Measurements from ENCODE around the gene PLCXD1.
"Not testable (repeated sequence)": the region's sequence is repeated elsewhere in the genome, so short reads cannot be mapped to it uniquely, and the experiment has no call there.

PLCXD1 gene

DNA sequence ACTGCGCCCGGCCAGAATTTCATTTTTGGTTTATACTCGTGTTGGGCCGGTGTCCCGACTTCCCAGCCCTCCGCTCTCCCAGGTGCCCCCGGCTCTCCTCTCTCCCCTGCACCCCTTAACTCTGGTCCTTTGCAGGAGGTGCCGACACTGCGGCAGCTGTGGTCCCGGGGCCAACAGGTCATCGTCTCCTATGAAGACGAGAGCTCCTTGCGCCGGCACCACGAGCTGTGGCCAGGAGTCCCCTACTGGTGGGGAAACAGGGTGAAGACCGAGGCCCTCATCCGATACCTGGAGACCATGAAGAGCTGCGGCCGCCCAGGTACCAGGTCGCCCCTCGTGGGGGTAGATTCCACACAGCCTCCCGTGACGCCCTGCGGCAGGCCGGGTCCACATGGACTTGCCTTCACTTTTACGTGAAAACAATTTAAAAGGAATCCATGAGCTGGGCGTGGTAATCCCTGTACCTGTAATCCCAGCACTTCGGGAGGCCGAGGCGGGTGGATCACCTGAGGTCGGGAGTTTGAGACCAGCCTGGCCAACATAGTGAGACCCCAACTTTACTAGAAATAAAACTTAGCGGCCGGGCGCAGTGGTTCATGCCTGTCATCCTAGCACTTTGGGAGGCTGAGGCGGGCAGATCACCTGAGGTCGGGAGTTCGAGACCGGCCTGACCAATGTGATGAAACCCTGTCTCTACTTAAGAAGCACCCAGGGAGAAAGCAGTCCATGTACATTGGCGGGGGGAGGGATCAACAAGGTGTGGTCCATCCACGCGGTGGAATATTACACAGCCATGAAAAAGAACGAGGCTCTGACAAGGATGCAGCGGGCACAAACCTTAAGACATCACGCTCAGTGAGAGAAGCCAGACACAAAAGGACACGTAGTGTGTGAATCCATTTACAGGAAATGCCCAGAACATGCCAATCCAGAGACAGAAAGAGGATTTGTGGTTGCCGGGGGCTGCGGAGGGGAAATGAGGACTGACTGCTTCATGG, 12.0 kb downstream of the PLCXD1 start:
- DNase-seq, result no peak

DNA sequence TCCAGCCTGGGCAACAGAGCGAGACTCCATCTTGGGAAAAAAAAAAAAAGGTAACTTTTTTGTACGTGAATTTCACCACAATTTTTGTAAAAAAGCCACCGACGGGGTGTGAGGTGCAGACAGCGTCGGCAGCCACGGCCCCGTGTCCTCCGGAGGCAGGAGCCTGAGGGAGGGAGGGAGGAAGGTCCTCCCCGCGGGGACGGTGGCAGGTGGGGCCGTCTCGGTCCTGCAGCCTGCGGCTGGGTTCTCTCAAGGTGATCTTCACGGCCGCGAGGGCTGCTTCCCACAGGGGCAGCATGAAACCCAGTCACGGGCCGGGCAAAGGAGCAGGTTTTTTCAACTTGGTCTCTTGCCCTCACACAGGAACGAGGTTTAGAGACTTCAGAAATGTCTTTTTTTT, 14.0 kb downstream of the PLCXD1 start:
- DNase-seq, result no peak

DNA sequence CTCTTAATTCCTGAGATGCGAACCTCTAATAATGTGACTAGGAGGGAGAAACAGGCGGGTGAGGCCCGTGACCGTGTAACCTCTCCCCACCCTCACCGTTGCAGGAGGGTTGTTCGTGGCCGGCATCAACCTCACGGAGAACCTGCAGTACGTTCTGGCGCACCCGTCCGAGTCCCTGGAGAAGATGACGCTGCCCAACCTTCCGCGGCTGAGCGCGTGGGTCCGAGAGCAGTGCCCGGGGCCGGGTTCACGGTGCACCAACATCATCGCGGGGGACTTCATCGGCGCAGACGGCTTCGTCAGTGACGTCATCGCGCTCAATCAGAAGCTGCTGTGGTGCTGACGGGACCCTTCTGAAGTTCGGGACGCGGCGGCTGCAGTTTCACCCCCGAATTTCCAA, 17.8 kb downstream of the PLCXD1 start:
- no peak for DNase-seq

DNA sequence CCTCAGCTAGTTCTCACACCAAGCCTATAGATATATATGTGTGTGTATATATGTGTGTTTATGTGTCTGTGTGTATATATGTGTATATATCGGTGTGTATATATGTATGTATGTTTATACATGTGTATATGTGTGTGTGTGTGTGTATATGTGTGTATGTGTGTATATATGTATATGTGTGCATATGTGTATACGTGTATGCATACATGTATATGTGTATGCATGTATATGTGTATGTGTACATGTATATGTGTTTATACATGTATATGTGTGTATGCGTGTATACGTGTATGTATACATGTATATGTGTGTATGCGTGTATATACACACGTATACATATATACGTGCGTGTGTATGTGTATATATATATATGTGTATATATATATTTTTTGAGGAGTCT, 19.2 kb downstream of the PLCXD1 start:
- DNase-seq, result no peak

DNA sequence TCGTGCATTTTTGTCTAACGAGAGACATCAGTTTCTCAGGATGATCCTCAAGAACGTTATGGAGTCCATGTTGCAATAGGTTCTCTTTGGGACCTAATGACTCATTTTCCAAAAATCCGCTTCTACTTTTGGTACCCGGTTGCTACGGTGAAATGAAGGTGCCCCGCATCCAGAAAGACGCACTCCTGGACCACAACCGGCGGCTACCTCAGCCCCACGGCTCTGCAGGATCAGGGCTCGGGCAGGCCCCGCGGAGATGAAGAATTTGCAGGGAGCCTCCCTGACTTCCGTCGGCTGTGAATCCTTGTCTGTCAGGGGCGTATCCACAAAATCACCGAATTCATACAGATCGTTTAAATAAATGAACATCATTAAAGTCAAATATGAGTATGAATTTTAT, 21.8 kb downstream of the PLCXD1 start:
- no peak for DNase-seq

DNA sequence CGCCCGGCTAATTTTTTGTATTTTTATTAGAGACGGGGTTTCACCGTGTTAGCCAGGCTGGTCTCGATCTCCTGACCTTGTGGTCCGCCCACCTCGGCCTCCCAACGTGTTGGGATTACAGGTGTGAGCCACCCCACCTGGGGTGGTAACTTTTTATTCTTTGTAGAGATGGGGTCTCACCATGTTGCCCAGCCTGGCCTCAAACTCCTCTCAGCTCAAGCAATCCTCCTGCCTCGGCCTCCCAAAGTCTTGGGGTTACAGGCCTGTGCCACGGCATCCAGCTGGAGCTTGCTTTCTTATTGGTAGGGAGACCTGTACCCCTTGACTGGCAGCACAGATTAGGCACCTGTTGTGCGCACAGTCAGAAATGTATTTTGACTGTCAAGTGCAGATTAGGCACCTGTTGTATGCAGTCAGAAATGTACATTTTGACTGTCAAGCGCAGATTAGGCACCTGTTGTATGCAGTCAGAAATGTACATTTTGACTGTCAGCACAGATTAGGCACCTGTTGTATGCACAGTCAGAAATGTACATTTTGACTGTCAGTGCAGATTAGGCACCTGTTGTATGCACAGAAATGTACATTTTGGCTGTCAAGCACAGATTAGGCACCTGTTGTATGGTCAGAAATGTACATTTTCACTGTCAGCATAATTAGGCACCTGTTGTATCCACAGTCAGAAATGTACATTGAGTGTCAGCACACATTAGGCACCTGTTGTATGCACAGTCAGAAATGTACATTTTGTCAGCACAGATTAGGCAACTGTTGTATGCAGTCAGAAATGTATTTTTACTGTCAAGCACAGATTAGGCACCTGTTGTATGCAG, 24.8 kb downstream of the PLCXD1 start:
- DNase-seq, result not testable (repeated sequence)

DNA sequence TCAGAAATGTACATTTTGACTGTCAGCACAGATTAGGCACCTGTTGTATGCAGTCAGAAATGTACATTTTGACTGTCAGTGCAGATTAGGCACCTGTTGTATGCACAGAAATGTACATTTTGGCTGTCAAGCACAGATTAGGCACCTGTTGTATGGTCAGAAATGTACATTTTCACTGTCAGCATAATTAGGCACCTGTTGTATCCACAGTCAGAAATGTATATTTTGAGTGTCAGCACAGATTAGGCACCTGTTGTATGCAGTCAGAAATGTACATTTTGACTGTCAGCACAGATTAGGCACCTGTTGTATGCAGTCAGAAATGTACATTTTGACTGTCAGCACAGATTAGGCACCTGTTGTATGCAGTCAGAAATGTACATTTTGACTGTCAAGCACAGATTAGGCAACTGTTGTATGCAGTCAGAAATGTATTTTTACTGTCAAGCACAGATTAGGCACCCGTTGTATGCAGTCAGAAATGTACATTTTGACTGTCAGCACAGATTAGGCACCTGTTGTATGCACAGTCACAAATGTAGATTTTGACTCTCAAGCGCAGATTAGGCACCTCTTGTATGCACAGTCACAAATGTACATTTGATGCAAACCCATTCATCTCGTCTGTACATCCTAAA, 25.6 kb downstream of the PLCXD1 start:
- DNase-seq, result not testable (repeated sequence)

GRCh38 chrX:307261-308111, 26.3 kb downstream of the PLCXD1 start:
- no peak for DNase-seq

- no peak for DNase-seq
These were observed 27.8 kb downstream of the PLCXD1 start for GRCh38 chrX:308821-309520.

- DNase-seq, result no peak
These were observed 29.5 kb downstream of the PLCXD1 start for GRCh38 chrX:310621-311155.

DNA sequence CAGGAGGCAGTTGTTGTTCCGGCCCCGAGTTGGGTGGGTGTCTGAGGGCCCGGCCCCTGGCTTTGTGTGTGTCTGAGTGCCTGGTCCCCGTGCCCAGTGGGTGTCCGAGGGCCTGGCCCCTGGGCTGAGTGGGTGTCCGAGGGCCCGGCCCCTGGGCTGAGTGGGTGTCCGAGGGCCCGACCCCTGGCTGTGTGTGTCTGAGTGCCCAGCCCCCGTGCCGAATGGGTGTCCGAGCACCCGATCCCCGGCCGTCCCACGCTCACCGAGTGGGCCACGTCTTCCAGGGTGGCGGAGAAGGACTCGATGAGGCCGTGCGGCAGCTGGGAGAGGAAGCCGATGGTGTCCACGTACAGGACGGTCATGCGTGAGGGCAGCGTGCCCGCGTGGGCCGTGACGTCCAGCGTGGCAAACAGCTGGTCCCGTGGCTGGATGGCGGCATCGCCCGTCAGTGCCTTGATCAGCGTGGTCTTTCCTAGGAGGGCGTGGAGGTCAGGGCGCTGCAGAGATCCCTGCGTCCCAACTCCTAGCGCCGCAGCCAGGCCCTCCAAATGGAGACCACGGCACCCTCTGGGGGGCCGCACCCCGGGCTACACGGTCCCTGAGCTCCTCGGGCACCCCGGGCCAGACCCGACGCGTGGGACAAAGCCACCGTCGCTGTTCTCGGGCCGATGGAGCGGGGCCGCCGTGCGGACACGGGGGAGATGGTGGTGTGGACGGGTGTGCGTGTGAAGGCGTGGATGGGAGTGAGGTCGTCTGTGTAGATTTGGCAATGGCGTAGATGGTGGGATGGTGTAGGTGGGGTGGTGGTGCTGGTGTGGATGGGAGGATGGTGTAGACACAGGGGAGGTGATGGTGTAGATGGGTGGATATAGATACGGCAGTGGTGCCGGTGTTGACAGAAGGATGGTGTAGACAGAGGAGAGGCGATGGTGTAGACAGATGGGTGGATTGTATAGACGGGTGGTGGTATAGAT, 30.3 kb downstream of the PLCXD1 start:
- no peak for DNase-seq

GRCh38 chrX:312621-313331, 31.6 kb downstream of the PLCXD1 start:
- no peak for DNase-seq

- DNase-seq, result no peak
These were observed 32.4 kb downstream of the PLCXD1 start for GRCh38 chrX:313546-313945.

DNA sequence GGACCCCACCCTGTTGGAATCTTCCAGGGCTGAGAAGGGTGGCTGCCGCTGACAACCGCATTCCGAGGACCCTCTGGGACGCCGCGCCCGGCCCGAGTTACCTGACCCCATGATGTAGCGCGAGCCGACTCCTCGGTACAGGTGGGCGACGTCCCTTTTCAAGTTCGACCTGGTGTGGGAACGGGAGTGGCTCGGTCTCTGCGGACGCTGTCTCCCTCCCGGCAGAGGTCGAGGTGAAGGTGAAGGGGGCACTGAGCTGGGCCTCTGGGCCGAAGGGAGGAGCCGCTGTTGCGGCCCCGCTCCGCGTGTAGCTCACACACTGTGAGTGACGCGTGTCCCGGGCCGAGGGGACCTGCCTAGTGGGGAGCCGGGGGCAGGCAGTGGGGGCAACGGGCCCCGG, 32.9 kb downstream of the PLCXD1 start:
- DNase-seq, result no peak

DNA sequence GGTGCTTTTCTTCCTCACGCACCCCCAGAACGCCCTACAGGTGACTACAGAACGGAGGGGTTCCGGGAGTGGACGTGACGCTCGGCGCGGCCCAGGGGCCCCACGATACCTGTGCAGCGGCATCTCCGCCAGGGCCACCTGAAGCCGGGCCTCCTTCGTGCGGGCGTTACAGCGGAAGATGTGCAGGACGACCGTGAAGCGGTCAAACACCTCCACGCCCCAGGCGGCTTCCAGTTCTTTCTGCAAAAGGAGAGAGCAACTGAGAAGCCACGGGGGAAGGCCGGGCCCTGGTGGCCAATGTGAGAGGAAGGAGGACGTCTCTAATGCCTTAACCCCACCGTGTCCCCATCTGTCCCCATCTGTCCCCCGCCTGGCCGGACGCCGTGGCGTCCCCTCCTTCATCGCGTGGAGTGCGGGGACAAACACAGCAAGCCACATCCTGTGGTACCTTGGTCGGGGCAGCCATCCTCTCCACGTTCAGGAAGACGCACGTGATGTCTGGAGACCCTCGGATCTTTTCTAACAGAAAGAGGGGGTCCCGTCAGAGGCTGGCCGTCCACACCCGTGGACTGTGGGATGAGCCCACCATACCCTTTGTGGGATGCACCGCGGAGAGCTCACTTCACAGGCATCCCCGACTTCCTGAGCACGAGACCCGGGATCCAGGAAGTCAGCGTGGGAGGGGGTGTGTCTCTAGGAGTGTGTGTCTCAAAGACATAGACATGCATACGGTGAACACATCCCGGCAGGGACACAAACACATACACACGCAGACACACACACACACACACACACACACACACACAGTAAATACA, 33.8 kb downstream of the PLCXD1 start:
- DNase-seq, result no peak

DNA sequence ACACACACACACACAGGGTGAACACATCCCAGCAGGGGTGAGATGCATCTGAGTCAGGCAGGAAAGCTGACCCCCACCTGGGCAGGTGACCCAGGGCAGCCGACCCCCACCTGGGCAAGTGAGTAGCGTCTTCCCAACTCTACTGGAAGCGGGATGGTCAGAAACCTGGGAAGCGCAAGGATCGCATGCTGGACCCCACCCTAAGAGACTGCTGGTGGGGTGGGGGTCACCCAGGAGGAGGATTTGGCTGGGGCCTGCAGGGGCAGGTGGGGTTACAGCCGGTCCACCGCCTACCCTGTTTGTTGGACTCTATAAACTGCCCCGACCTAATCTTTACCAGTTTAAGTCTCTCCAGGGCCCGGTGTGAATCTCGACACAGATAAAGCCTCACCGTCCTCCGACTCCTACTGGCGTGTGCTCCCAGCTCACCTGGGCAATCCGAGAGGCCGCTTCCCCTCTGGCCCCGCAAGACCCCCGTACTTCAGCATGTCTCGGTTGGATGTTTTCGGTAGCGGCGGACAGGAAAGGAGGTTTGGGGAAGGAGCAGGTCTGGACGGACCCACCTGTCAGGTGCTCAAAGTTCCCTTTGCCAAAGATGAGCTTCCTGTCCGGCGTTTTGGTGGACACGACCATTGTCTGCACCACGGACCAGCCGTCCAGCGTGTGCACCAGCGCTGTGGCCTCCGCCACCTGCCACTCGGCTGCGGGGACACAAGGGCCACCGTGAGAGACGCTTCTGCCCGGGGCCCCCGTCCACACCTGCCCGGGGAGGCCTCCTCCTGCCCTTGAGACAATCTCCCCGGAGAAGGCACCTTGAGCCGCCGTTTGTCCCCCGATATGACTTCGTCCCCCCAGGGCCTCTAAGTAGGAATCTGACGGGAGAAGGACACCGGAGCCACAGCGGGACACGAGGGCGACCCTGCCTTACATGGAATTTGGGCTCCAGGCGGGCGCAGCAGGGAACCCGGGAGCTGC, 35.5 kb downstream of the PLCXD1 start:
- DNase-seq, result no peak

- DNase-seq, result no peak
These were observed 36.4 kb downstream of the PLCXD1 start for GRCh38 chrX:317424-318067.

Data from activated CD4-positive, alpha-beta T cell treated with anti-CD3 and anti-CD28 coated beads, Interleukin-2, Interleukin-6, amounts not matched to agents 100 ng/mL and 50 ng/mL, durations not matched to agents 16 hours and 8 hours (primary cell).